ENCODE measurements around the gene DNAH6.

The DNAH6 gene

DNA sequence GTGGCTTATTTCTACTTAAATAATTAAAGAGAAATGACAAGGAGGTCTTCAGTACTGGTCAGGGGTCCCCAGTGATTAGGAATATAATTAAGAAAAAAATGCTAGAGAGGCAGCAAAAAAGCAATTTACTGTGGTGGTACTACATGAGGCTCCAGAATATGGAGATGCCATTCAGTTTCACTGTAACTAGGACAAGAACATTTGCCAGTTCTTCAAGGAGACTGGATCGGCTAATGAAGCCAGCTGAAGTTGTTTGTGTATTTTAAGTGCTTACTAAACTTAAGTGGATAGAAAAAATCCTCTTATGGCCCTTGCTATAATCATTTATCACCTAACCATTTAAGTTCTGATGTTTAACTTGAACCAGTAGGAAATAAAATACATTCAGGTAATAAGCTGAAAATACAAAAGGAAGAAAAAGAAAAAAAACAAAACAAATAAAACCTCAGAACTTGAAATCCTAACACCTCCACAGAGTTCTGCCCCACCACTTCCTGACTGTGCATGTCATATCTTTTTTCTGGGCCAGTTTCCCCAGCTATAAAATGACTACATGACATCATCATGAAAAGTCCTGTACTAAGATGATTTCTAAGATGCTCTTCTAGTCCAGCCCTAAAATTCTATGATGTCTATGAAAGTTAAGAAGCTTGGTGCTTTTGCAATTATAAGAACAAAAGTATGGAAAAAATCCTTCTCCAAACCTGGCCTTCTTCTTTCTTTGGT is 266.6 kb downstream of the DNAH6 start:
- no peak overlapping the region for H3K9ac ChIP-seq (ENCODE audit: low read length)
- no peaks in the 10 kb centered on the region for H3K9me3 ChIP-seq (ENCODE audit: insufficient read depth, low read length)
- no peak overlapping the region for H3K4me3 ChIP-seq (ENCODE audit: insufficient read depth, low read length, poor library complexity, severe bottlenecking)
- H3K79me2 ChIP-seq (ENCODE audit: insufficient read depth, low read length), result no peaks in the 10 kb centered on the region
- H3K27me3 ChIP-seq (ENCODE audit: low read length), result no peaks in the 10 kb centered on the region
- no peak overlapping the region for H2AFZ ChIP-seq (ENCODE audit: low read depth, low read length, severe bottlenecking)
- no peaks in the 10 kb centered on the region for H4K20me1 ChIP-seq (ENCODE audit: low read depth, low read length)
- no peaks in the 10 kb centered on the region for H3K36me3 ChIP-seq (ENCODE audit: low read length)
- no peaks in the 10 kb centered on the region for H3K9me2 ChIP-seq (replicated peaks; ENCODE audit: insufficient read depth, low read length)
- no peak overlapping the region for H3K4me2 ChIP-seq (ENCODE audit: low read depth, low read length, poor library complexity, severe bottlenecking)
- no peaks in the 10 kb centered on the region for H3F3A ChIP-seq (ENCODE audit: insufficient read depth)
- no peak overlapping the region for H3K27ac ChIP-seq (ENCODE audit: low read depth, low read length)
- TF ChIP-seq, protein P1, sequence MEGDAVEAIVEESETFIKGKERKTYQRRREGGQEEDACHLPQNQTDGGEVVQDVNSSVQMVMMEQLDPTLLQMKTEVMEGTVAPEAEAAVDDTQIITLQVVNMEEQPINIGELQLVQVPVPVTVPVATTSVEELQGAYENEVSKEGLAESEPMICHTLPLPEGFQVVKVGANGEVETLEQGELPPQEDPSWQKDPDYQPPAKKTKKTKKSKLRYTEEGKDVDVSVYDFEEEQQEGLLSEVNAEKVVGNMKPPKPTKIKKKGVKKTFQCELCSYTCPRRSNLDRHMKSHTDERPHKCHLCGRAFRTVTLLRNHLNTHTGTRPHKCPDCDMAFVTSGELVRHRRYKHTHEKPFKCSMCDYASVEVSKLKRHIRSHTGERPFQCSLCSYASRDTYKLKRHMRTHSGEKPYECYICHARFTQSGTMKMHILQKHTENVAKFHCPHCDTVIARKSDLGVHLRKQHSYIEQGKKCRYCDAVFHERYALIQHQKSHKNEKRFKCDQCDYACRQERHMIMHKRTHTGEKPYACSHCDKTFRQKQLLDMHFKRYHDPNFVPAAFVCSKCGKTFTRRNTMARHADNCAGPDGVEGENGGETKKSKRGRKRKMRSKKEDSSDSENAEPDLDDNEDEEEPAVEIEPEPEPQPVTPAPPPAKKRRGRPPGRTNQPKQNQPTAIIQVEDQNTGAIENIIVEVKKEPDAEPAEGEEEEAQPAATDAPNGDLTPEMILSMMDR (IDR thresholded peaks at IDR 0.05; ENCODE audit: insufficient read depth, low read length, poor library complexity, severe bottlenecking), result no peak
- no peak for TF ChIP-seq EZH2phosphoT487 (conservative IDR thresholded peaks at IDR 0.05; ENCODE audit: low read length)

DNA sequence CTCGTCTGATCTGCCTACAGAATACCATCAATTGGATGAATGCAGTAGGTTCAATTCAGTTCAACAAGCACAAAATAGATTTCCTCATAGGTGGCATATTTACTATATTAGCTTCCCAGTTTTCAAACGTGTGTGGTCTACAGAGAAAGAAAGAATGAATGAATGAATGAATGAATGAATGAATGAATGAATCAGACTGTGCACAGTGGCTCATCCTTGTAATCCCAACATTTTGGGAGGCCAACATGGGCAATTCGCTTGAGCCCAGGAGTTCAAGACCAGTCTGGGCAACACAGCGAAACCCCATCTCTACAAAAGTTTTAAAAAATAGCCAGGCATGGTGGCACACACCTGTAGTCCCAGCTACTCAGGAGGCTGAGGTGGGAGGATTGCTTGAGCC is 269.7 kb downstream of the DNAH6 start:
- H3K27me3 ChIP-seq (ENCODE audit: low read length), result no peaks in the 10 kb centered on the region
- H3K4me3 ChIP-seq (ENCODE audit: insufficient read depth, low read length, poor library complexity, severe bottlenecking), result no peak overlapping the region
- no peak overlapping the region for H3K27ac ChIP-seq (ENCODE audit: low read depth, low read length)
- H3K36me3 ChIP-seq (ENCODE audit: low read length), result no peaks in the 10 kb centered on the region
- TF ChIP-seq, protein P1 (IDR thresholded peaks at IDR 0.05; ENCODE audit: insufficient read depth, low read length, poor library complexity, severe bottlenecking), result no peak
- TF ChIP-seq EZH2phosphoT487 (conservative IDR thresholded peaks at IDR 0.05; ENCODE audit: low read length), result no peak
- no peak overlapping the region for H3K9ac ChIP-seq (ENCODE audit: low read length)
- no peak overlapping the region for H3K4me2 ChIP-seq (ENCODE audit: low read depth, low read length, poor library complexity, severe bottlenecking)
- no peak overlapping the region for H2AFZ ChIP-seq (ENCODE audit: low read depth, low read length, severe bottlenecking)
- no peaks in the 10 kb centered on the region for H4K20me1 ChIP-seq (ENCODE audit: low read depth, low read length)
- no peaks in the 10 kb centered on the region for H3K9me3 ChIP-seq (ENCODE audit: insufficient read depth, low read length)
- no peaks in the 10 kb centered on the region for H3K79me2 ChIP-seq (ENCODE audit: insufficient read depth, low read length)
- no peaks in the 10 kb centered on the region for H3K9me2 ChIP-seq (replicated peaks; ENCODE audit: insufficient read depth, low read length)
- no peaks in the 10 kb centered on the region for H3F3A ChIP-seq (ENCODE audit: insufficient read depth)

DNA sequence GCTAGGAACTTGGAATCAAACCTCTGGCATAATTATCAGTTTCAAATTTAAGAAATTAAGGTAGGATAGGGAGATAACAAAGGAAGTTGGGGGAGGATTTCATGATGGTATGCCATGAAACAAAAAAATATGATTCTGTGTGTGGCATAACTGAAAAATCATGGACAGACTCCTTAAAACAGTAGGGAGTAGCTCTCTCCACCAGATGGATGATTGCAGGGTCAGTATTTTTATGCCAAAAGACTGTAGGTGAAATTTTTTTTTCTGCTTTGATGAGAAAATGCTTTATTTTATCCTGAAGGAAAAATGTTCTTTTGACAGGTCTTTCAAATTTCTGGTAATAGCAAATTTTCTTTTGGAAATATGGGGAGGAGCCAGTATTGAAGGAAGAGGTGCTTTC is 270.3 kb downstream of the DNAH6 start:
- TF ChIP-seq EZH2phosphoT487 (conservative IDR thresholded peaks at IDR 0.05; ENCODE audit: low read length), result no peak
- TF ChIP-seq, protein P1 (IDR thresholded peaks at IDR 0.05; ENCODE audit: insufficient read depth, low read length, poor library complexity, severe bottlenecking), result no peak
- Histone ChIP-seq H4K20me1 (ENCODE audit: low read depth, low read length) (no peaks in the 10 kb centered on the region), H3K9ac (ENCODE audit: low read length) (no peak overlapping the region), H3K79me2 (ENCODE audit: insufficient read depth, low read length) (no peaks in the 10 kb centered on the region), H3K36me3 (ENCODE audit: low read length) (no peaks in the 10 kb centered on the region), H3K4me3 (ENCODE audit: insufficient read depth, low read length, poor library complexity, severe bottlenecking) (no peak overlapping the region), H2AFZ (ENCODE audit: low read depth, low read length, severe bottlenecking) (no peak overlapping the region), H3K9me3 (ENCODE audit: insufficient read depth, low read length) (no peaks in the 10 kb centered on the region), H3K4me2 (ENCODE audit: low read depth, low read length, poor library complexity, severe bottlenecking) (no peak overlapping the region), H3K27me3 (ENCODE audit: low read length) (no peaks in the 10 kb centered on the region), H3F3A (ENCODE audit: insufficient read depth) (no peaks in the 10 kb centered on the region), H3K9me2 (replicated peaks; ENCODE audit: insufficient read depth, low read length) (no peaks in the 10 kb centered on the region), H3K27ac (ENCODE audit: low read depth, low read length) (no peak overlapping the region)
